IMR-90 (cell line): ENCODE measurements around the gene ARPIN. TPM values are rescaled to one million over a fixed set of nuclear protein-coding genes. Genes with fewer than 3 reads are reported as not detected.

ENCODE experiments used
- ATAC-seq: fragments of 200-7000 bp; cut with Tn5 transposase; 2 replicates; pipeline ENCODE4 v1.9.1; 2020; ENCODE audit warnings: low read depth, mild to moderate bottlenecking, moderate library complexity
- BruUV-seq: library from RNA; stranded (reverse); fragments of 400-500 nt; replicated peaks from 2 replicates; lab custom pipeline; 2021; lab: Mats Ljungman, UMichigan
- CTCF ChIA-PET: fragments of 300-600 bp; formaldehyde crosslinking; extraction: SDS; loops from one replicate; lab custom pipeline; 2021; ENCODE audit warnings: antibody characterized with exemption; lab: Yijun Ruan, JAX
- POLR2A ChIA-PET: fragments of 300-600 bp; sonication (Branson Sonifier 250); formaldehyde crosslinking; loops from one replicate; lab custom pipeline; 2022; ENCODE audit warnings: antibody characterized with exemption; ENCODE audit not compliant: unreplicated experiment; lab: Charles Lee
- DNase-seq: peaks from one replicate; pipeline ENCODE4 v3.0.0; 2013
- H2AFZ ChIP-seq: replicated peaks from 2 replicates; pipeline ENCODE3; 2013; ENCODE audit warnings: low read length, mild to moderate bottlenecking; ENCODE audit not compliant: poor library complexity
- H2AK5ac ChIP-seq: 2 replicates; pipeline ENCODE4 v1.6.1; 2013; ENCODE audit warnings: low read depth, low read length, inconsistent platforms
- H2AK9ac ChIP-seq: replicated peaks from 2 replicates; pipeline ENCODE3; 2013; ENCODE audit warnings: mild to moderate bottlenecking, low read depth, low read length, moderate library complexity; ENCODE audit not compliant: poor library complexity
- H2BK120ac ChIP-seq: 2 replicates; pipeline ENCODE4 v1.6.1; 2013; ENCODE audit warnings: low read depth, low read length, inconsistent platforms
- H2BK15ac ChIP-seq: 3 replicates; pipeline ENCODE4 v1.6.1; 2013; ENCODE audit warnings: low read depth, low read length, inconsistent platforms
- H2BK20ac ChIP-seq: 2 replicates; pipeline ENCODE4 v1.6.1; 2013; ENCODE audit warnings: low read depth, mild to moderate bottlenecking, inconsistent platforms, low read length, moderate library complexity
- H2BK5ac ChIP-seq: 2 replicates; pipeline ENCODE4 v1.6.1; 2013; ENCODE audit warnings: mild to moderate bottlenecking, low read depth, low read length, inconsistent platforms; ENCODE audit not compliant: poor library complexity, severe bottlenecking
- H3K14ac ChIP-seq: replicated peaks from 2 replicates; pipeline ENCODE4 v1.6.1; 2013; ENCODE audit warnings: low read depth, low read length, inconsistent platforms
- H3K18ac ChIP-seq: 2 replicates; pipeline ENCODE4 v1.6.1; 2013; ENCODE audit warnings: low read depth, low read length, control low read depth
- H3K23ac ChIP-seq: 2 replicates; pipeline ENCODE4 v1.6.1; 2013; ENCODE audit warnings: low read depth, low read length, inconsistent platforms
- H3K27ac ChIP-seq: 2 replicates; pipeline ENCODE4 v1.5.1; 2013; ENCODE audit warnings: mild to moderate bottlenecking, control low read depth, low read length; ENCODE audit not compliant: insufficient read depth
- H3K27me3 ChIP-seq: 2 replicates; pipeline ENCODE4 v1.6.1; 2013; ENCODE audit warnings: low read length; ENCODE audit not compliant: control insufficient read depth, insufficient read depth
- H3K36me3 ChIP-seq: 2 replicates; pipeline ENCODE4 v1.6.1; 2013; ENCODE audit warnings: low read length, mixed read lengths; ENCODE audit not compliant: control insufficient read depth, insufficient read depth
- H3K4ac ChIP-seq: 2 replicates; pipeline ENCODE4 v1.6.1; 2013; ENCODE audit warnings: low read depth, low read length, inconsistent platforms
- H3K4me1 ChIP-seq: 2 replicates; pipeline ENCODE4 v1.6.1; 2013; ENCODE audit warnings: low read length, mixed read lengths; ENCODE audit not compliant: control insufficient read depth, insufficient read depth
- H3K4me2 ChIP-seq: 2 replicates; pipeline ENCODE4 v1.6.1; 2013; ENCODE audit warnings: low read depth, mild to moderate bottlenecking, control low read depth, low read length, moderate library complexity
- H3K4me3 ChIP-seq: 2 replicates; pipeline ENCODE4 v1.5.1; 2013; ENCODE audit warnings: low read depth, mild to moderate bottlenecking, control low read depth, low read length, moderate library complexity; ENCODE audit not compliant: insufficient read depth
- H3K56ac ChIP-seq: 2 replicates; pipeline ENCODE4 v1.6.1; 2013; ENCODE audit warnings: low read length, inconsistent platforms; ENCODE audit not compliant: insufficient read depth; ENCODE audit errors: extremely low read depth
- H3K79me1 ChIP-seq, 2 experiments: 2 replicates each; pipeline ENCODE4 v1.6.1; 2013; ENCODE audit warnings: low read length in 2 of 2, inconsistent platforms in 1 of 2, low read depth in 1 of 2
- H3K9ac ChIP-seq: 2 replicates; pipeline ENCODE4 v1.6.1; 2013; ENCODE audit warnings: low read depth, low read length, control low read depth
- H3K9me1 ChIP-seq: 2 replicates; pipeline ENCODE4 v1.6.1; 2013; ENCODE audit warnings: low read length, inconsistent platforms; ENCODE audit not compliant: insufficient read depth
- H3K9me3 ChIP-seq: 2 replicates; pipeline ENCODE4 v1.6.1; 2013; ENCODE audit warnings: low read length; ENCODE audit not compliant: control insufficient read depth, insufficient read depth
- H4K20me1 ChIP-seq: 2 replicates; pipeline ENCODE4 v1.6.1; 2013; ENCODE audit warnings: low read length, inconsistent platforms; ENCODE audit not compliant: insufficient read depth
- H4K5ac ChIP-seq: 2 replicates; pipeline ENCODE4 v1.6.1; 2013; ENCODE audit warnings: mild to moderate bottlenecking, low read depth, low read length, control low read depth
- H4K8ac ChIP-seq, 2 experiments: 2 replicates each; pipeline ENCODE4 v1.6.1; 2013; ENCODE audit warnings: low read depth in 2 of 2, low read length in 2 of 2, control low read depth in 1 of 2, inconsistent platforms in 1 of 2
- H4K91ac ChIP-seq: 2 replicates; pipeline ENCODE4 v1.6.1; 2013; ENCODE audit warnings: low read depth, low read length, inconsistent platforms; ENCODE audit not compliant: insufficient read depth
- BHLHE40 ChIP-seq: fragments of 150-350 bp; IDR thresholded peaks from 2 replicates; pipeline ENCODE4 v1.6.1; 2016; ENCODE audit warnings: mild to moderate bottlenecking, low read depth, low read length
- CHD1 ChIP-seq: IDR thresholded peaks from 2 replicates; pipeline ENCODE4 v1.6.1; 2012; ENCODE audit warnings: low read depth, low read length, improper control_type of control experiment
- FOS ChIP-seq: fragments of 150-350 bp; IDR thresholded peaks from 2 replicates; pipeline ENCODE4 v1.6.1; 2016; ENCODE audit warnings: low read depth, low read length
- MAFK ChIP-seq: IDR thresholded peaks from 2 replicates; pipeline ENCODE4 v1.6.1; 2012; ENCODE audit warnings: low read depth, low read length, improper control_type of control experiment
- MAZ ChIP-seq: IDR thresholded peaks from 2 replicates; pipeline ENCODE4 v1.6.1; 2012; ENCODE audit warnings: low read depth, mild to moderate bottlenecking, low read length, improper control_type of control experiment, moderate library complexity, borderline replicate concordance
- MXI1 ChIP-seq: IDR thresholded peaks from 2 replicates; pipeline ENCODE4 v1.6.1; 2012; ENCODE audit warnings: low read depth, mild to moderate bottlenecking, low read length, moderate library complexity, borderline replicate concordance
- NFE2L2 ChIP-seq: fragments of 150-350 bp; IDR thresholded peaks from 2 replicates; pipeline ENCODE4 v1.6.1; 2016; ENCODE audit warnings: low read depth, mild to moderate bottlenecking, low read length
- POLR2A ChIP-seq: IDR thresholded peaks from 2 replicates; pipeline ENCODE4 v1.6.1; 2012; ENCODE audit warnings: mild to moderate bottlenecking, low read depth, low read length
- RAD21 ChIP-seq: IDR thresholded peaks from 2 replicates; pipeline ENCODE4 v1.6.1; 2012; ENCODE audit warnings: low read length, improper control_type of control experiment
- RCOR1 ChIP-seq: IDR thresholded peaks from 2 replicates; pipeline ENCODE4 v1.6.1; 2012; ENCODE audit warnings: mild to moderate bottlenecking, low read length, improper control_type of control experiment; ENCODE audit not compliant: insufficient replicate concordance
- RFX5 ChIP-seq: IDR thresholded peaks from 2 replicates; pipeline ENCODE4 v1.8.0; 2012; ENCODE audit warnings: low read depth, mild to moderate bottlenecking, low read length, moderate library complexity
- WGBS, 2 experiments: methylation state at CpG; one replicate each; pipeline versions ENCODE4 v1.1.5 to v1.1.7; 2013; ENCODE audit warnings: missing lambda C conversion rate in 2 of 2; ENCODE audit not compliant: insufficient read length in 1 of 2; ENCODE audit errors: extremely low coverage in 2 of 2; 5-methylcytosine and 5-hydroxymethylcytosine counted together
- dilution Hi-C: fragments of 300-500 bp; cut with HindIII; formaldehyde crosslinking; loops from one replicate; pipeline ENCODE4 v1.14.3; 2018; ENCODE audit warnings: low sequenced_read_pairs; ENCODE audit not compliant: unreplicated experiment
- in situ Hi-C: fragments of 300-500 bp; cut with MboI; formaldehyde crosslinking; loops from 3 replicates; pipeline ENCODE4 v1.14.3; 2019; ENCODE audit warnings: low sequenced_read_pairs, inconsistent platforms, mixed read lengths
- intact Hi-C: fragments of 100-400 bp; cut with micrococcal nuclease; formaldehyde crosslinking; loops from 2 replicates; pipeline ENCODE4 v1.10.0; 2022
- polyA plus RNA-seq, 3 experiments: library from polyadenylated mRNA; depleted of rRNA; stranded (reverse); fragments of >200 nt; gene quantifications; 2 replicates each; pipeline ENCODE4 v1.2.3, GENCODE V29; 2012; ENCODE audit warnings: low replicate concordance in 1 of 3
- total RNA-seq: library from RNA; depleted of rRNA; stranded (reverse); fragments of >200 nt; gene quantifications from 2 replicates; pipeline ENCODE4 v1.2.3, GENCODE V29; 2012
- TF ChIP-seq, protein P1 (sequence below): conservative IDR thresholded peaks from 2 replicates; pipeline ENCODE4 v1.5.1; 2012; ENCODE audit warnings: mild to moderate bottlenecking, low read depth, low read length, improper control_type of control experiment
- TF ChIP-seq, protein P2 (sequence below): fragments of 150-350 bp; IDR thresholded peaks from 2 replicates; pipeline ENCODE4 v1.6.1; 2016; ENCODE audit warnings: low read depth, mild to moderate bottlenecking, low read length, moderate library complexity, borderline replicate concordance

ARPIN gene
- total and polyA plus RNA-seq, 2 of the 4 experiments (the other 2 are of a cell fraction) = 3.9 to 8.8 TPM

DNA sequence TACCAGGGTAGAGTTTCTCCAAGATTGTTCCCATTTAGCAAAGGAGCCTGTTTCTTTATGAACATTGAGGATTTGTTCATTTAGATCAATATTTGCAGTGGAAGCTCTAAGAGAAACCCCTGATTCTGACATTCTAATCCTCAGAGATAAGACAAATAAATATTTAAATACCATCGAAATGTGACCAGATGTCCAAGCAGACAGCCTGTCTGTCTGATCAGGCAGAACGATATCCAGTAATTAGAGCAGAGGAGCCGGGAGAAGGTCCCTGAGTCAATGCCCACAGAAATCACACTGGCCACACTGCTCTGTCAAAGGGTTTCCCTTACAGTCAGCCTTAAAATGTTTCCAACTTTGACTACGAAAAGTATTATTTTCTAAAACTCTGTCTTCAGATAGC lies 15.7 kb upstream of the ARPIN start:
- no peak overlapping the region for H2AK9ac ChIP-seq
- H3K4me3 ChIP-seq = no peak overlapping the region
- no peak overlapping the region for H4K8ac ChIP-seq
- H3K27me3 ChIP-seq = peaks cover 26% of the 10 kb centered on the region
- no peak overlapping the region for H3K9ac ChIP-seq
- H2BK20ac ChIP-seq = no peak overlapping the region
- H4K91ac ChIP-seq = no peak overlapping the region
- no TSS peak for BruUV-seq
- no peaks in the 10 kb centered on the region for H3K9me3 ChIP-seq
- H3K4me2 ChIP-seq = no peak overlapping the region
- H2AK5ac ChIP-seq = no peak overlapping the region
- H2BK5ac ChIP-seq = no peak overlapping the region
- no peak overlapping the region for H2BK15ac ChIP-seq
- intact Hi-C loops = no loop called here
- no peak overlapping the region for H3K18ac ChIP-seq
- ATAC-seq = no peak
- H3K4ac ChIP-seq = no peak overlapping the region
- H3K14ac ChIP-seq = no peak overlapping the region
- no peaks in the 10 kb centered on the region for H3K4me1 ChIP-seq
- no peak overlapping the region for H3K56ac ChIP-seq
- H3K36me3 ChIP-seq = no peaks in the 10 kb centered on the region
- no peak overlapping the region for H3K27ac ChIP-seq
- ChIA-PET CTCF (no interaction called here), POLR2A (no interaction called here)
- no peak for TF ChIP-seq FOS
- no peak for TF ChIP-seq RCOR1
- TF ChIP-seq MXI1 = no peak
- no peak for TF ChIP-seq RFX5
- TF ChIP-seq MAFK = no peak
- TF ChIP-seq, protein P1, sequence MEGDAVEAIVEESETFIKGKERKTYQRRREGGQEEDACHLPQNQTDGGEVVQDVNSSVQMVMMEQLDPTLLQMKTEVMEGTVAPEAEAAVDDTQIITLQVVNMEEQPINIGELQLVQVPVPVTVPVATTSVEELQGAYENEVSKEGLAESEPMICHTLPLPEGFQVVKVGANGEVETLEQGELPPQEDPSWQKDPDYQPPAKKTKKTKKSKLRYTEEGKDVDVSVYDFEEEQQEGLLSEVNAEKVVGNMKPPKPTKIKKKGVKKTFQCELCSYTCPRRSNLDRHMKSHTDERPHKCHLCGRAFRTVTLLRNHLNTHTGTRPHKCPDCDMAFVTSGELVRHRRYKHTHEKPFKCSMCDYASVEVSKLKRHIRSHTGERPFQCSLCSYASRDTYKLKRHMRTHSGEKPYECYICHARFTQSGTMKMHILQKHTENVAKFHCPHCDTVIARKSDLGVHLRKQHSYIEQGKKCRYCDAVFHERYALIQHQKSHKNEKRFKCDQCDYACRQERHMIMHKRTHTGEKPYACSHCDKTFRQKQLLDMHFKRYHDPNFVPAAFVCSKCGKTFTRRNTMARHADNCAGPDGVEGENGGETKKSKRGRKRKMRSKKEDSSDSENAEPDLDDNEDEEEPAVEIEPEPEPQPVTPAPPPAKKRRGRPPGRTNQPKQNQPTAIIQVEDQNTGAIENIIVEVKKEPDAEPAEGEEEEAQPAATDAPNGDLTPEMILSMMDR = no peak
- TF ChIP-seq CHD1 = no peak
- TF ChIP-seq POLR2A = no peak
- no peak for TF ChIP-seq RAD21
- no peak for TF ChIP-seq BHLHE40
- TF ChIP-seq MAZ = no peak
- TF ChIP-seq, protein P2, sequence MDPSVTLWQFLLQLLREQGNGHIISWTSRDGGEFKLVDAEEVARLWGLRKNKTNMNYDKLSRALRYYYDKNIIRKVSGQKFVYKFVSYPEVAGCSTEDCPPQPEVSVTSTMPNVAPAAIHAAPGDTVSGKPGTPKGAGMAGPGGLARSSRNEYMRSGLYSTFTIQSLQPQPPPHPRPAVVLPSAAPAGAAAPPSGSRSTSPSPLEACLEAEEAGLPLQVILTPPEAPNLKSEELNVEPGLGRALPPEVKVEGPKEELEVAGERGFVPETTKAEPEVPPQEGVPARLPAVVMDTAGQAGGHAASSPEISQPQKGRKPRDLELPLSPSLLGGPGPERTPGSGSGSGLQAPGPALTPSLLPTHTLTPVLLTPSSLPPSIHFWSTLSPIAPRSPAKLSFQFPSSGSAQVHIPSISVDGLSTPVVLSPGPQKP = no peak
- TF ChIP-seq NFE2L2 = no peak
- no peaks in the 10 kb centered on the region for H4K20me1 ChIP-seq
- H3K9me1 ChIP-seq = no peaks in the 10 kb centered on the region
- no peak for DNase-seq
- WGBS, 2 experiments = no CpG with 5 or more reads among the region's 4 CpGs
- no peak overlapping the region for H2AFZ ChIP-seq
- no peak overlapping the region for H2BK120ac ChIP-seq
- H3K79me1 ChIP-seq = no peaks in the 10 kb centered on the region
- in situ Hi-C loops = no loop called here
- dilution Hi-C loops = no loop called here
- H3K23ac ChIP-seq = no peak overlapping the region
- H4K5ac ChIP-seq = no peak overlapping the region
